Caki2 (cell line): ENCODE data around the gene UBTD1. TPM values are rescaled to one million over a fixed set of nuclear protein-coding genes. Genes with fewer than 3 reads are reported as not detected.
A peak's percentile ranks its signal among the peaks of the same experiment; 100 is the strongest.

Experiments used
- DNase-seq: peaks from one replicate; pipeline ENCODE4 v3.0.0-alpha.2; 2015; ENCODE audit warnings: low read depth
- in situ Hi-C: cut with HindIII; loops from 2 replicates; pipeline ENCODE4 v1.10.0; 2016; ENCODE audit warnings: low sequenced_read_pairs, low pct_unique_long_range_greater_than_20kb, mixed read lengths
- total RNA-seq: library from RNA; depleted of rRNA; stranded (reverse); fragments of >200 nt; shearing (Covaris generic); gene quantifications from 2 replicates; pipeline ENCODE4 v1.2.3, GENCODE V29; 2014; ENCODE audit warnings: low replicate concordance

The UBTD1 gene
- total RNA-seq, 1 experiment from 2014 or later: 23.3 TPM

GRCh38 chr10:97529685-97530465 is 31.2 kb downstream of the UBTD1 start:
- DNase-seq: no peak
- in situ Hi-C loops: no loop called here

- in situ Hi-C loops: no loop called here
- DNase-seq: no peak
Observed at GRCh38 chr10:97531401-97531986, 32.8 kb downstream of the UBTD1 start.

GRCh38 chr10:97532935-97533671 is 34.4 kb downstream of the UBTD1 start:
- in situ Hi-C loops: no loop called here
- DNase-seq: peak; percentile 26

GRCh38 chr10:97533888-97534287 is 35.2 kb downstream of the UBTD1 start:
- no peak for DNase-seq
- in situ Hi-C loops: no loop called here

- in situ Hi-C loops: no loop called here
- DNase-seq: no peak
Observed at GRCh38 chr10:97534746-97535367, 36.1 kb downstream of the UBTD1 start.

- in situ Hi-C loops: no loop called here
- DNase-seq: no peak
Observed at GRCh38 chr10:97537186-97537869, 38.6 kb downstream of the UBTD1 start.

GRCh38 chr10:97538411-97538810 is 39.7 kb downstream of the UBTD1 start:
- no peak for DNase-seq
- in situ Hi-C loops: no loop called here

GRCh38 chr10:97538839-97539238 is 40.1 kb downstream of the UBTD1 start:
- in situ Hi-C loops: no loop called here
- DNase-seq: no peak

GRCh38 chr10:97539523-97540200 is 40.9 kb downstream of the UBTD1 start:
- DNase-seq: no peak
- in situ Hi-C loops: no loop called here

- in situ Hi-C loops: no loop called here
- DNase-seq: peak; percentile 31
Observed at GRCh38 chr10:97540669-97541500, 42.2 kb downstream of the UBTD1 start.

GRCh38 chr10:97542169-97543024 is 43.7 kb downstream of the UBTD1 start:
- in situ Hi-C loops: no loop called here
- peak; percentile 87 for DNase-seq

- DNase-seq: peak; percentile 75
Observed at GRCh38 chr10:97543025-97543546, 44.4 kb downstream of the UBTD1 start.

GRCh38 chr10:97546456-97547270 is 47.9 kb downstream of the UBTD1 start:
- in situ Hi-C loops: no loop called here
- no peak for DNase-seq

More at GRCh38 chr10:97543025-97543546, 44.4 kb downstream of the UBTD1 start:
- in situ Hi-C loops: no loop called here

GRCh38 chr10:97547271-97547600 is 48.5 kb downstream of the UBTD1 start:
- in situ Hi-C loops: no loop called here
- no peak for DNase-seq

GRCh38 chr10:97547962-97548361 is 49.2 kb downstream of the UBTD1 start:
- DNase-seq: no peak
- in situ Hi-C loops: no loop called here
